WTC11 (cell line): ENCODE measurements around the gene STON2. TPM values are rescaled to one million over a fixed set of nuclear protein-coding genes. Genes with fewer than 3 reads are reported as not detected.

Experiments
- ATAC-seq: fragments of 200-7000 bp; cut with Tn5 transposase; 2 replicates; pipeline ENCODE4 v1.10.0; 2021; ENCODE audit warnings: mild to moderate bottlenecking, moderate library complexity
- CTCF ChIA-PET: fragments of 300-600 bp; sonication (Branson Sonifier 250); formaldehyde crosslinking; loops from one replicate; lab custom pipeline; 2021; ENCODE audit warnings: antibody characterized with exemption; lab: Charles Lee
- POLR2A ChIA-PET: fragments of 350-600 bp; sonication (Branson Sonifier 250); formaldehyde crosslinking; loops from one replicate; lab custom pipeline; 2021; ENCODE audit warnings: antibody characterized with exemption; lab: Charles Lee
- DNase-seq: peaks from one replicate; pipeline ENCODE4 v3.0.0; 2021; ENCODE audit warnings: low spot score
- H3K27ac Mint-ChIP-seq: 2 replicates; pipeline ENCODE4 v1.8.0; 2021; ENCODE audit warnings: mixed read lengths
- H3K27me3 Mint-ChIP-seq: 2 replicates; pipeline ENCODE4 v1.8.0; 2021; ENCODE audit warnings: low read depth, mild to moderate bottlenecking, moderate library complexity, mixed read lengths
- H3K36me3 Mint-ChIP-seq: 2 replicates; pipeline ENCODE4 v1.8.0; 2021; ENCODE audit warnings: mixed read lengths
- H3K4me1 Mint-ChIP-seq: 2 replicates; pipeline ENCODE4 v1.8.0; 2022; ENCODE audit warnings: mixed read lengths
- H3K4me3 Mint-ChIP-seq: 2 replicates; pipeline ENCODE4 v1.8.0; 2021; ENCODE audit warnings: mild to moderate bottlenecking, moderate library complexity, mixed read lengths
- H3K9me3 Mint-ChIP-seq: 2 replicates; pipeline ENCODE4 v1.8.0; 2021; ENCODE audit warnings: mixed read lengths
- CBFB ChIP-seq: sonication (generic); formaldehyde crosslinking; IDR thresholded peaks from 2 replicates; pipeline ENCODE4 v1.8.1; 2022; ENCODE audit warnings: mild to moderate bottlenecking, low read depth, missing genetic modification reagents
- CREB1 ChIP-seq: sonication (generic); formaldehyde crosslinking; IDR thresholded peaks from 2 replicates; pipeline ENCODE4 v1.8.0; 2023; ENCODE audit warnings: mild to moderate bottlenecking, missing genetic modification reagents
- E2F1 ChIP-seq: sonication (generic); formaldehyde crosslinking; IDR thresholded peaks from 2 replicates; pipeline ENCODE4 v1.8.0; 2022; ENCODE audit warnings: mild to moderate bottlenecking, missing genetic modification reagents
- ETV6 ChIP-seq: sonication (generic); formaldehyde crosslinking; IDR thresholded peaks from 2 replicates; pipeline ENCODE4 v1.8.1; 2022; ENCODE audit warnings: mild to moderate bottlenecking, missing genetic modification reagents
- FOXP1 ChIP-seq: sonication (generic); formaldehyde crosslinking; IDR thresholded peaks from 2 replicates; pipeline ENCODE4 v1.8.0; 2022; ENCODE audit warnings: missing genetic modification reagents, mild to moderate bottlenecking, moderate library complexity, borderline replicate concordance
- GTF2I ChIP-seq: fragments of 250-450 bp; sonication (Bioruptor Pico); conservative IDR thresholded peaks from 2 replicates; pipeline ENCODE4 v1.4.0; 2021; ENCODE audit warnings: mild to moderate bottlenecking
- IRF2 ChIP-seq: sonication (generic); formaldehyde crosslinking; IDR thresholded peaks from 2 replicates; pipeline ENCODE4 v1.8.0; 2022; ENCODE audit warnings: low read depth, missing genetic modification reagents, borderline replicate concordance
- JUN ChIP-seq: sonication (generic); formaldehyde crosslinking; IDR thresholded peaks from 2 replicates; pipeline ENCODE4 v1.8.0; 2023; ENCODE audit warnings: mild to moderate bottlenecking, missing genetic modification reagents
- KAT7 ChIP-seq: sonication (generic); formaldehyde crosslinking; IDR thresholded peaks from 2 replicates; pipeline ENCODE4 v1.8.1; 2023; ENCODE audit warnings: missing genetic modification reagents, mild to moderate bottlenecking, borderline replicate concordance
- MYBL2 ChIP-seq: sonication (generic); formaldehyde crosslinking; IDR thresholded peaks from 2 replicates; pipeline ENCODE4 v1.8.1; 2023; ENCODE audit warnings: mild to moderate bottlenecking, moderate library complexity, missing genetic modification reagents
- PRRX2 ChIP-seq: fragments of 250-450 bp; sonication (Bioruptor Pico); IDR thresholded peaks from 2 replicates; pipeline ENCODE4 v1.8.0; 2021; ENCODE audit warnings: mild to moderate bottlenecking
- RELA ChIP-seq: sonication (generic); formaldehyde crosslinking; IDR thresholded peaks from 2 replicates; pipeline ENCODE4 v1.8.1; 2022; ENCODE audit warnings: missing genetic modification reagents, mild to moderate bottlenecking, borderline replicate concordance
- SOX15 ChIP-seq: fragments of 250-450 bp; sonication (Bioruptor Pico); IDR thresholded peaks from 2 replicates; pipeline ENCODE4 v1.9.0; 2021; ENCODE audit warnings: mild to moderate bottlenecking
- ZBTB43 ChIP-seq: sonication (generic); formaldehyde crosslinking; IDR thresholded peaks from 2 replicates; pipeline ENCODE4 v1.8.1; 2023; ENCODE audit warnings: mild to moderate bottlenecking, missing genetic modification reagents
- ZNF138 ChIP-seq: sonication (generic); formaldehyde crosslinking; conservative IDR thresholded peaks from 2 replicates; pipeline ENCODE4 v1.8.1; 2022; ENCODE audit warnings: mild to moderate bottlenecking, moderate library complexity, missing genetic modification reagents
- ZNF219 ChIP-seq: sonication (generic); formaldehyde crosslinking; IDR thresholded peaks from 2 replicates; pipeline ENCODE4 v1.8.0; 2023; ENCODE audit warnings: missing genetic modification reagents, mild to moderate bottlenecking, borderline replicate concordance
- ZNF423 ChIP-seq: fragments of 250-450 bp; sonication (Bioruptor Pico); IDR thresholded peaks from 2 replicates; pipeline ENCODE4 v2.1.2; 2022; ENCODE audit warnings: mild to moderate bottlenecking, moderate library complexity
- total RNA-seq: library from RNA; stranded (reverse); gene quantifications from 3 replicates; pipeline ENCODE4 v1.2.3, GENCODE V29; 2021
- TF ChIP-seq, protein P1 (sequence below): sonication (generic); formaldehyde crosslinking; IDR thresholded peaks from 2 replicates; pipeline ENCODE4 v1.8.0; 2023; ENCODE audit warnings: missing genetic modification reagents
- TF ChIP-seq, protein P2 (sequence below): sonication (generic); formaldehyde crosslinking; conservative IDR thresholded peaks from 2 replicates; pipeline ENCODE4 v1.8.1; 2023; ENCODE audit warnings: mild to moderate bottlenecking, low read depth, missing genetic modification reagents, moderate library complexity

STON2 gene
- total RNA-seq, 1 experiment from 2014 or later = 69.2 TPM

DNA sequence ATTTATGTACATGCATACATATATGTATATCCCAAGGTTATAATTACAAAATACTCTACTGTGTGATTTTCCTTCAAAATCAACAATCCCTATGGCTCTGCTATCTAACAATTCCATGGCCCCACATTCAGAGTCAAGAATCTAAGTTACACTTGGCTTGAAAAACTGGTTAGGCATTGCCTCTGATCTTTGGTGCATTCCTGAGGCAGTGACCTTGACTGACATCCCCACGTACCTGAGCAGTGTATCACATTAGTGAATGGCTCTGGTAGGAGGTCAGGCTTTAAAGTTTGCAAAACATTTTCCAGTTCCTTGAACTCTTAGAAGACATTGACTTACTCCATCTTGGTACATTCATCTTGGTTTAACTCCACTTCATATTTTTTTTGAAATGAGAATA lies 8.5 kb upstream of the STON2 start:
- no peaks in the 10 kb centered on the region for H3K9me3 Mint-ChIP-seq
- TF ChIP-seq IRF2 (CRISPR knock-in tag) = no peak
- no peak for TF ChIP-seq CBFB (CRISPR knock-in tag)
- TF ChIP-seq, protein P1, sequence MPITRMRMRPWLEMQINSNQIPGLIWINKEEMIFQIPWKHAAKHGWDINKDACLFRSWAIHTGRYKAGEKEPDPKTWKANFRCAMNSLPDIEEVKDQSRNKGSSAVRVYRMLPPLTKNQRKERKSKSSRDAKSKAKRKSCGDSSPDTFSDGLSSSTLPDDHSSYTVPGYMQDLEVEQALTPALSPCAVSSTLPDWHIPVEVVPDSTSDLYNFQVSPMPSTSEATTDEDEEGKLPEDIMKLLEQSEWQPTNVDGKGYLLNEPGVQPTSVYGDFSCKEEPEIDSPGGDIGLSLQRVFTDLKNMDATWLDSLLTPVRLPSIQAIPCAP = no peak
- no peak for TF ChIP-seq RELA
- TF ChIP-seq MYBL2 (CRISPR knock-in tag) = no peak
- no peak for TF ChIP-seq ZNF138 (CRISPR knock-in tag)
- no peak for TF ChIP-seq E2F1 (CRISPR knock-in tag)
- TF ChIP-seq FOXP1 (CRISPR knock-in tag) = no peak
- no peak for TF ChIP-seq JUN (CRISPR knock-in tag)
- TF ChIP-seq SOX15 (CRISPR knock-in tag) = no peak
- no peak for TF ChIP-seq PRRX2 (CRISPR knock-in tag)
- no peak for TF ChIP-seq ZNF423 (CRISPR knock-in tag)
- TF ChIP-seq GTF2I (CRISPR knock-in tag) = no peak
- TF ChIP-seq KAT7 (CRISPR knock-in tag) = no peak
- TF ChIP-seq, all 79 proteins: peak for 0
- H3K27me3 Mint-ChIP-seq = no peaks in the 10 kb centered on the region
- ChIA-PET POLR2A (no interaction called here), CTCF (no interaction called here)
- DNase-seq (no peak), ATAC-seq (no peak)
- peaks cover 3% of the 10 kb centered on the region for H3K36me3 Mint-ChIP-seq
- H3K4me1 Mint-ChIP-seq = peaks cover 19% of the 10 kb centered on the region
- H3K27ac Mint-ChIP-seq = no peak overlapping the region
- no peak overlapping the region for H3K4me3 Mint-ChIP-seq

DNA sequence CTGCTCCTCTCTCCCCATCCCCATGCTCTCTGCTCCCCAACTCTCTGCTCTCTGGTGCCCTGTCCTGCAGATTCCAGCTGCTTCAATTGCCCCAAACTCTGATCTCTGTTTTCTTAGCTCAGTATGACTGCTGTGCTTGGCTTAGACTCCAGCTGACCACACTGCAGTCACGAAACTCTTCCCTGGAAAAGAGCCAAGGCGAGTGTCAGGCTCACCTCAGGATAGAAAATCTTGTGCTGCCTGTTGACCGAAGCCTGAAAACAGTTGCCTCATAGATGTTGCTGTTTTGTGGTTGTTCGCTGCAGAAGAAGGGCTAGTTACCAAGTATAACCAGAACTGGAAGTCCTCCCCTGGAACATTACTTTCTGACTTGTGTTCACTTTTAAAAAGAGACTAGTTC lies 6.7 kb upstream of the STON2 start:
- Mint-ChIP-seq H3K4me3 (no peak overlapping the region), H3K4me1 (peaks cover 14% of the 10 kb centered on the region), H3K36me3 (peaks cover 3% of the 10 kb centered on the region), H3K27me3 (no peaks in the 10 kb centered on the region)
- no peak for DNase-seq
- POLR2A ChIA-PET = interaction anchor here (0.8 kb wide), 1 partner anchor 39 kb away, joined by 3 read pairs; no protein-coding TSS in a partner anchor
- TF ChIP-seq, protein P1 = no peak
- no peak for TF ChIP-seq ZNF423 (CRISPR knock-in tag)
- TF ChIP-seq, all 79 proteins: peak for 0
- ATAC-seq = no peak
- Mint-ChIP-seq H3K27ac (0 out of 2 replicates have a peak overlapping the region, but pooled peaks have one; percentile 27), H3K9me3 (no peaks in the 10 kb centered on the region)
- CTCF ChIA-PET = interaction anchor here (1.1 kb wide), 1 partner anchor 143 kb away, joined by 3 read pairs; no protein-coding TSS in a partner anchor

- no peaks in the 10 kb centered on the region for H3K27me3 Mint-ChIP-seq
- ChIA-PET POLR2A (interaction anchor here (1.0 kb wide), 1 partner anchor 15 kb away, joined by 3 read pairs; no protein-coding TSS in a partner anchor), CTCF (interaction anchor here (1.1 kb wide), 1 partner anchor 51 kb away, joined by 3 read pairs; no protein-coding TSS in a partner anchor)
- ATAC-seq = no peak
- DNase-seq = no peak
- no peak for TF ChIP-seq CREB1 (CRISPR knock-in tag)
- TF ChIP-seq ZBTB43 (CRISPR knock-in tag) = no peak
- TF ChIP-seq, protein P2, sequence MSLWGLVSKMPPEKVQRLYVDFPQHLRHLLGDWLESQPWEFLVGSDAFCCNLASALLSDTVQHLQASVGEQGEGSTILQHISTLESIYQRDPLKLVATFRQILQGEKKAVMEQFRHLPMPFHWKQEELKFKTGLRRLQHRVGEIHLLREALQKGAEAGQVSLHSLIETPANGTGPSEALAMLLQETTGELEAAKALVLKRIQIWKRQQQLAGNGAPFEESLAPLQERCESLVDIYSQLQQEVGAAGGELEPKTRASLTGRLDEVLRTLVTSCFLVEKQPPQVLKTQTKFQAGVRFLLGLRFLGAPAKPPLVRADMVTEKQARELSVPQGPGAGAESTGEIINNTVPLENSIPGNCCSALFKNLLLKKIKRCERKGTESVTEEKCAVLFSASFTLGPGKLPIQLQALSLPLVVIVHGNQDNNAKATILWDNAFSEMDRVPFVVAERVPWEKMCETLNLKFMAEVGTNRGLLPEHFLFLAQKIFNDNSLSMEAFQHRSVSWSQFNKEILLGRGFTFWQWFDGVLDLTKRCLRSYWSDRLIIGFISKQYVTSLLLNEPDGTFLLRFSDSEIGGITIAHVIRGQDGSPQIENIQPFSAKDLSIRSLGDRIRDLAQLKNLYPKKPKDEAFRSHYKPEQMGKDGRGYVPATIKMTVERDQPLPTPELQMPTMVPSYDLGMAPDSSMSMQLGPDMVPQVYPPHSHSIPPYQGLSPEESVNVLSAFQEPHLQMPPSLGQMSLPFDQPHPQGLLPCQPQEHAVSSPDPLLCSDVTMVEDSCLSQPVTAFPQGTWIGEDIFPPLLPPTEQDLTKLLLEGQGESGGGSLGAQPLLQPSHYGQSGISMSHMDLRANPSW = no peak
- no peak for TF ChIP-seq ZNF219
- no peak for TF ChIP-seq ETV6 (CRISPR knock-in tag)
- no peak overlapping the region for H3K27ac Mint-ChIP-seq
- H3K4me3 Mint-ChIP-seq = no peak overlapping the region
- H3K36me3 Mint-ChIP-seq = peaks cover 13% of the 10 kb centered on the region
- H3K4me1 Mint-ChIP-seq = peaks cover 25% of the 10 kb centered on the region
- peaks cover 3% of the 10 kb centered on the region; the same call in 1 of the 2 replicates for H3K9me3 Mint-ChIP-seq
Observed at GRCh38 chr14:81402123-81402495, 2.0 kb upstream of the STON2 start.
